ENCODE results near the gene RREB1. TPM values are rescaled to one million over a fixed set of nuclear protein-coding genes. Genes with fewer than 3 reads are reported as not detected.

RREB1 gene
- total and polyA plus RNA-seq, 2 donors (not counting 3 experiments of a cell fraction or from before 2014, with no cell fraction given) = 3.7 to 33.0 TPM

GRCh38 chr6:7152462-7152861 lies 44.7 kb downstream of the RREB1 start:
- Histone ChIP-seq H2AFZ (ENCODE audit: low read depth, low read length) (no peak overlapping the region), H3K9me1 (replicated peaks; ENCODE audit: control insufficient read depth, extremely low read depth, insufficient read depth, low read length) (no peaks in the 10 kb centered on the region), H3K27ac (ENCODE audit: insufficient read depth, low read depth, low read length) (no peak overlapping the region), H3K36me3 (ENCODE audit: control insufficient read depth in 2 of 2, extremely low read depth in 1 of 2, insufficient read depth in 2 of 2, low read length in 2 of 2) (no peaks in the 10 kb centered on the region), H3K4me1 (ENCODE audit: control insufficient read depth, extremely low read depth, insufficient read depth, low read length) (peaks cover under 1% of the 10 kb centered on the region), H3K79me2 (ENCODE audit: control insufficient read depth, insufficient read depth, low read length) (peaks cover 87% of the 10 kb centered on the region), H3K4me3 (replicated peaks in 1 of 3; ENCODE audit: insufficient read depth in 1 of 3, low read depth in 1 of 3, low read length in 3 of 3) (no peak overlapping the region), H3K9me3 (replicated peaks; ENCODE audit: control insufficient read depth, insufficient read depth, low read length) (no peaks in the 10 kb centered on the region), H3K9ac (replicated peaks; ENCODE audit: extremely low read depth, insufficient read depth, low read length) (no peak overlapping the region), H3K4me2 (ENCODE audit: insufficient read depth, low read length) (no peak overlapping the region), H4K20me1 (replicated peaks; ENCODE audit: control insufficient read depth, extremely low read depth, insufficient read depth, low read length) (peaks cover 2% of the 10 kb centered on the region), H3K27me3 (ENCODE audit: control insufficient read depth in 2 of 2, insufficient read depth in 2 of 2, low read length in 2 of 2) (no peaks in the 10 kb centered on the region)
- ChIA-PET CTCF (interaction anchor here (0.7 to 2.3 kb wide), 4 partner anchors 8 to 46 kb away, joined by 3 to 11 read pairs (median 4); no protein-coding TSS in a partner anchor), POLR2A (no interaction called here)
- FAIRE-seq (no peak), DNase-seq (ENCODE audit: low read depth, low spot score) (no peak)
- dilution Hi-C loops (cut with MboI; ENCODE audit: extremely low pct_ligation_motif_present, low sequenced_read_pairs) = no loop called here
- TF ChIP-seq FOS (IDR thresholded peaks at IDR 0.05; ENCODE audit: borderline replicate concordance, insufficient read depth, low read length) (no peak), JUN (IDR thresholded peaks at IDR 0.05; ENCODE audit: borderline replicate concordance, insufficient read depth, insufficient read length, low read depth) (no peak), GATA2 (IDR thresholded peaks at IDR 0.05; ENCODE audit: insufficient read depth, insufficient read length, low read depth, low read length) (no peak), POLR2AphosphoS5 (IDR thresholded peaks at IDR 0.05; ENCODE audit: insufficient read depth, low read depth, low read length) (no peak), MAX (IDR thresholded peaks at IDR 0.05; ENCODE audit: insufficient read depth, insufficient read length) (no peak), CTCF (IDR thresholded peaks at IDR 0.05; ENCODE audit: extremely low read depth in 1 of 2, insufficient read depth in 1 of 2, low read depth in 1 of 2, low read length in 2 of 2) (no peak), POLR2A (IDR thresholded peaks at IDR 0.05; ENCODE audit: low read depth, low read length) (no peak), EZH2 (IDR thresholded peaks at IDR 0.05; ENCODE audit: borderline replicate concordance, low read depth, low read length, severe bottlenecking) (no peak), MYC (IDR thresholded peaks at IDR 0.05; ENCODE audit: low read depth, low read length) (no peak)
- intact Hi-C loops (cut with micrococcal nuclease) = loop anchor here (2.0 kb wide), 1 partner anchor 14 kb away; no protein-coding TSS in a partner anchor
- BruUV-seq (replicated peaks) = no TSS peak

Measured in endothelial cell of umbilical vein (primary cell).